ENCODE measurements around the gene TRIM52.
"Not testable (repeated sequence)": the region's sequence is repeated elsewhere in the genome, so short reads cannot be mapped to it uniquely, and the experiment has no call there.

TRIM52 gene

DNA sequence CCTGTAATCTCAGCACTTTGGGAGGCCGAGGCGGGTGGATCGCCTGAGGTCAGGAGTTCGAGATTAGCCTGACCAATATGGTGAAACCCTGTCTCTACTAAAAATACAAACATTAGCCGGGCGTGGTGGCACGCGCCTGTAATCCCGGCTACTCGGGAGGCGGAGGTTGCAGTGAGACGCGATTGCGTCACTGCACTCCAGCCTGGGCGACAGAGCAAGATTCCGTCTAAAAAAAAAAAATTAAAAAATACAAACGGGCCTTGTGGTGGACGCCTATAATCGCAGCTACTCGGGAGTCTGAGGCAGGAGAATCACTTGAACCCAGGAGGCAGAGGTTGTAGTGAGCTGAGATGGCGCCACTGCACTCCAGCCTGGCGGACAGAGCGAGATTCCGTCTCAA lies 51.9 kb downstream of the TRIM52 start:
- H3K4me1 ChIP-seq (ENCODE audit: insufficient read depth, low read length, severe bottlenecking) = peaks cover 25% of the 10 kb centered on the region
- not testable (repeated sequence) for H3K27me3 ChIP-seq (ENCODE audit: insufficient read depth, low read length); H4K20me1 ChIP-seq (ENCODE audit: insufficient read depth, low read length); H3K9me3 ChIP-seq (ENCODE audit: low read length); H3K79me2 ChIP-seq (ENCODE audit: insufficient read depth, low read length); H2AFZ ChIP-seq (ENCODE audit: low read length); H3K36me3 ChIP-seq (ENCODE audit: insufficient read depth, low read length); H3F3A ChIP-seq (ENCODE audit: insufficient read depth, low read length); H3K9me2 ChIP-seq (ENCODE audit: low read depth, low read length); H3K27ac ChIP-seq (ENCODE audit: low read depth, low read length, poor library complexity, severe bottlenecking); H3K4me3 ChIP-seq (ENCODE audit: low read depth, low read length, poor library complexity, severe bottlenecking); H3K4me2 ChIP-seq (ENCODE audit: low read length); H3K9ac ChIP-seq (ENCODE audit: low read length)

DNA sequence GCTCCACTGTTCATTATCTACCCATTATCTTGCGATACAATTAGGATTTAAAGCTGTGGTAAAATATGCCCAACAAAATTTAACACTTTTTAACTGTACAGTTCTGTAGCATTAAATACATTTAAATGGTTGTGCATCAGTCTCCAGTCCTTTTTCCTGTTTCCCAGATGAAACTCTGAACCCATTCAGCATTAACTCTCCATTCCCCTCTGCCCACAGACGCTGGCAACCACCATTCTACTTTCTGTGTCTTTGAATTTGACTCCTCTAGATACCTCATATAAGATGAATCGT lies 53.0 kb downstream of the TRIM52 start:
- H3K9me3 ChIP-seq (ENCODE audit: low read length) = no peaks in the 10 kb centered on the region

DNA sequence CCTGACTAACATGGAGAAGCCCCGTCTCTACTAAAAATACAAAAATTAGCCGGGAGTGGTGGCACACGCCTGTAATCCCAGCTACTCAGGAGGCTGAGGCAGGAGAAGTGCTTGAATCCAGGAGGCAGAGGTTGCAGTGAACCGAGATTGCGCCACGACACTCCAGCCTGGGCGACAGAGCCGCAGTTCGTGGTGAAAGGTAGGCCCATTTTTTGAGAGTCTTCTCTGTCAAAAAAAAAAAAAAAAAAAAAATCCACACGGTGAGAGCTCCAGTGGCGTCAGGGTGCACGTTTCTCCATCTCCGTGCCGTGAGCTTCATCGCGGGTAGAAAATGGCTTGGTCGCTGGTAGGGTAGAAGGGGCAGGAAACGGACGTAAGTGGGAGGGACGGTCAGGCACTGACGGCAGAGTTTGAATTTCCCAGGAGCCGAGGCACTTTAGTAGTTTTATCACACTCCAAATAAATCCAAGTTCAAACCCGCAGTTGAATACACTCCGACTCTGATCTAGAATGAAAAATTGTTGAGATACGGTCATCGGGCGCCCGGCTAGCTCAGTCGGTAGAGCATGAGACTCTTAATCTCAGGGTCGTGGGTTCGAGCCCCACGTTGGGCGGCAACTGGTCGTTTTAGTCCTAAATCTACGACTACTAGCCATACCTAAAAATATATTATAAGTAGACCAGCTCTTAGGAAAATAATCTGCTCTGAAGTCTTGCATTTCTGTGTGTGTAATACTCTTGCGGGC lies 53.6 kb downstream of the TRIM52 start:
- TF ChIP-seq, protein P1, sequence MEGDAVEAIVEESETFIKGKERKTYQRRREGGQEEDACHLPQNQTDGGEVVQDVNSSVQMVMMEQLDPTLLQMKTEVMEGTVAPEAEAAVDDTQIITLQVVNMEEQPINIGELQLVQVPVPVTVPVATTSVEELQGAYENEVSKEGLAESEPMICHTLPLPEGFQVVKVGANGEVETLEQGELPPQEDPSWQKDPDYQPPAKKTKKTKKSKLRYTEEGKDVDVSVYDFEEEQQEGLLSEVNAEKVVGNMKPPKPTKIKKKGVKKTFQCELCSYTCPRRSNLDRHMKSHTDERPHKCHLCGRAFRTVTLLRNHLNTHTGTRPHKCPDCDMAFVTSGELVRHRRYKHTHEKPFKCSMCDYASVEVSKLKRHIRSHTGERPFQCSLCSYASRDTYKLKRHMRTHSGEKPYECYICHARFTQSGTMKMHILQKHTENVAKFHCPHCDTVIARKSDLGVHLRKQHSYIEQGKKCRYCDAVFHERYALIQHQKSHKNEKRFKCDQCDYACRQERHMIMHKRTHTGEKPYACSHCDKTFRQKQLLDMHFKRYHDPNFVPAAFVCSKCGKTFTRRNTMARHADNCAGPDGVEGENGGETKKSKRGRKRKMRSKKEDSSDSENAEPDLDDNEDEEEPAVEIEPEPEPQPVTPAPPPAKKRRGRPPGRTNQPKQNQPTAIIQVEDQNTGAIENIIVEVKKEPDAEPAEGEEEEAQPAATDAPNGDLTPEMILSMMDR (IDR thresholded peaks at IDR 0.05; ENCODE audit: low read length) = no peak
- TF ChIP-seq EZH2 (IDR thresholded peaks at IDR 0.05; ENCODE audit: borderline replicate concordance, low read length) = no peak
- H3K27ac ChIP-seq (ENCODE audit: low read depth, low read length, poor library complexity, severe bottlenecking) = peak overlapping the region; percentile 65
- H3K4me2 ChIP-seq (ENCODE audit: low read length) = peak overlapping the region; percentile 89
- no peak overlapping the region for H2AFZ ChIP-seq (ENCODE audit: low read length)
- no peaks in the 10 kb centered on the region for H3K9me3 ChIP-seq (ENCODE audit: low read length)
- no peaks in the 10 kb centered on the region for H3K36me3 ChIP-seq (ENCODE audit: insufficient read depth, low read length)
- peaks cover 29% of the 10 kb centered on the region for H3K4me1 ChIP-seq (ENCODE audit: insufficient read depth, low read length, severe bottlenecking)
- H3K27me3 ChIP-seq (ENCODE audit: insufficient read depth, low read length) = no peaks in the 10 kb centered on the region
- H4K20me1 ChIP-seq (ENCODE audit: insufficient read depth, low read length) = no peaks in the 10 kb centered on the region
- H3F3A ChIP-seq (ENCODE audit: insufficient read depth, low read length) = no peaks in the 10 kb centered on the region
- H3K9me2 ChIP-seq (ENCODE audit: low read depth, low read length) = no peaks in the 10 kb centered on the region
- H3K9ac ChIP-seq (ENCODE audit: low read length) = peak overlapping the region; percentile 65
- no peaks in the 10 kb centered on the region for H3K79me2 ChIP-seq (ENCODE audit: insufficient read depth, low read length)
- H3K4me3 ChIP-seq (ENCODE audit: low read depth, low read length, poor library complexity, severe bottlenecking) = peak overlapping the region; percentile 74

More for the DNA sequence above, 53.0 kb downstream of the TRIM52 start:
- Histone ChIP-seq H3K9me2 (ENCODE audit: low read depth, low read length) (no peaks in the 10 kb centered on the region), H3K4me1 (ENCODE audit: insufficient read depth, low read length, severe bottlenecking) (peaks cover 29% of the 10 kb centered on the region), H3K9ac (ENCODE audit: low read length) (no peak overlapping the region), H3F3A (ENCODE audit: insufficient read depth, low read length) (no peaks in the 10 kb centered on the region), H2AFZ (ENCODE audit: low read length) (no peak overlapping the region), H3K79me2 (ENCODE audit: insufficient read depth, low read length) (no peaks in the 10 kb centered on the region), H4K20me1 (ENCODE audit: insufficient read depth, low read length) (no peaks in the 10 kb centered on the region), H3K27ac (ENCODE audit: low read depth, low read length, poor library complexity, severe bottlenecking) (no peak overlapping the region), H3K4me2 (ENCODE audit: low read length) (no peak overlapping the region), H3K36me3 (ENCODE audit: insufficient read depth, low read length) (no peaks in the 10 kb centered on the region), H3K27me3 (ENCODE audit: insufficient read depth, low read length) (no peaks in the 10 kb centered on the region), H3K4me3 (ENCODE audit: low read depth, low read length, poor library complexity, severe bottlenecking) (peak overlapping the region; percentile 74)
- no peak for TF ChIP-seq EZH2 (IDR thresholded peaks at IDR 0.05; ENCODE audit: borderline replicate concordance, low read length)
- TF ChIP-seq, protein P1 (IDR thresholded peaks at IDR 0.05; ENCODE audit: low read length) = no peak

Data from OCI-LY1 (cell line).